Stomach (tissue), 4 donors: ENCODE results near the gene CUEDC2.

Experiments
- EP300 ChIP-seq: sonication (generic); formaldehyde crosslinking; IDR thresholded peaks from one replicate; pipeline ENCODE4 v1.6.1; 2017; ENCODE audit warnings: antibody characterized with exemption
- POLR2A ChIP-seq, 4 donors: fragments of 450-650 bp; IDR thresholded peaks; one replicate each; pipeline ENCODE4 v1.6.1; 2016; ENCODE audit warnings: antibody characterized with exemption in 4 of 4, control low read depth in 2 of 4, mild to moderate bottlenecking in 1 of 4, moderate library complexity in 1 of 4
- POLR2AphosphoS5 ChIP-seq, 3 donors: sonication (generic); formaldehyde crosslinking; IDR thresholded peaks; one replicate each; pipeline ENCODE4 v1.6.1; 2016; ENCODE audit warnings: antibody characterized with exemption in 3 of 3
- TF ChIP-seq, protein P1 (sequence below), 7 experiments: fragments of 450-650 bp in 4 of 7; fragments of 200-600 bp in 3 of 7; sonication (generic) in 3 of 7; IDR thresholded peaks; one replicate each; pipeline ENCODE4 v1.5.1; 2016 to 2019; ENCODE audit warnings: antibody characterized with exemption in 7 of 7, control low read depth in 2 of 7, mild to moderate bottlenecking in 1 of 7

DNA sequence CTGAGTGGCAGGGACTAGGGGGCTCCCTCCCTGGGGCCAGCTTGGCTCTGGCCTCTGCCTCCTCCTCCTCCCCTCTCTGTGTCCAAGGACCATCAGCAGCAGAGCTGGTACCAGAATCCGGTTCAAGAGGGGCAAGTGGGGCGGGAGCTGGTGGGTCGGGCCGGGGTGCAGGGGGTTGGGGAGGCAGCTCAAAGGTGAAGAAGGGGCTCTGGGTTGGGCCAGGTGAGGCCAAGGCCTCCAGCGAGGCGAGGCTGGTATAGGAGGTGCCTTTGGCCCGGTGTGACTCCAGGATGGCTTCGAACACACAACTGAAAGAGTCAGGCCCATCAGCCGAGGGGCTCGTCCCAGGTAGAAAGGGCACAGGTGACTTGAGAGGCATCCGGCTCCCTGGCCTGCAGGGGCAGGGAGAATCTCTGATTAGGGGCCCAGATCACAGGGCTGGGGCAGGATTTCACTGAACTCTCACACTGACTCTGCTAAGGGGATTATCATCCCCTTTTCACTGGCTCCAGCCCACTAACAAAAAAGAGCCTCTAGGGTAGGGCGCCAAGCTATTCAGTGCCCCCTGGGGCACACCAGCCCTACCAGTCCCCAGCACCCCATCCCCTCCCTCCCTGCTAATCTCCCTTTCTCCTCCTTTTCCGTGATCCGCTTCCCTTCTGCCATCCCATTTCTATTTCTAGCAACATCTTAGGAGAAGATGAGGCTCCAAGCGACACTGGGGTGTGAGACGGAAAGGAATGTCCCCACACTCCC, 18.4 kb downstream of the CUEDC2 start:
- TF ChIP-seq, protein P1, sequence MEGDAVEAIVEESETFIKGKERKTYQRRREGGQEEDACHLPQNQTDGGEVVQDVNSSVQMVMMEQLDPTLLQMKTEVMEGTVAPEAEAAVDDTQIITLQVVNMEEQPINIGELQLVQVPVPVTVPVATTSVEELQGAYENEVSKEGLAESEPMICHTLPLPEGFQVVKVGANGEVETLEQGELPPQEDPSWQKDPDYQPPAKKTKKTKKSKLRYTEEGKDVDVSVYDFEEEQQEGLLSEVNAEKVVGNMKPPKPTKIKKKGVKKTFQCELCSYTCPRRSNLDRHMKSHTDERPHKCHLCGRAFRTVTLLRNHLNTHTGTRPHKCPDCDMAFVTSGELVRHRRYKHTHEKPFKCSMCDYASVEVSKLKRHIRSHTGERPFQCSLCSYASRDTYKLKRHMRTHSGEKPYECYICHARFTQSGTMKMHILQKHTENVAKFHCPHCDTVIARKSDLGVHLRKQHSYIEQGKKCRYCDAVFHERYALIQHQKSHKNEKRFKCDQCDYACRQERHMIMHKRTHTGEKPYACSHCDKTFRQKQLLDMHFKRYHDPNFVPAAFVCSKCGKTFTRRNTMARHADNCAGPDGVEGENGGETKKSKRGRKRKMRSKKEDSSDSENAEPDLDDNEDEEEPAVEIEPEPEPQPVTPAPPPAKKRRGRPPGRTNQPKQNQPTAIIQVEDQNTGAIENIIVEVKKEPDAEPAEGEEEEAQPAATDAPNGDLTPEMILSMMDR (IDR thresholded peaks at IDR 0.05), result no peak
- TF ChIP-seq POLR2A (IDR thresholded peaks at IDR 0.05) (no peak), POLR2AphosphoS5 (IDR thresholded peaks at IDR 0.05) (no peak), EP300 (no peak)
